CD14-positive monocyte (primary cell): ENCODE results near the gene MGLL. TPM values are rescaled to one million over a fixed set of nuclear protein-coding genes. Genes with fewer than 3 reads are reported as not detected.

Experiments used
- DNase-seq, 3 donors: peaks; one replicate each; pipeline ENCODE4 v3.0.0-alpha.2; 2011 to 2022
- H2AFZ ChIP-seq: 2 replicates; pipeline ENCODE4 v1.6.0; 2012; ENCODE audit warnings: mild to moderate bottlenecking, low read depth, low read length, inconsistent platforms; ENCODE audit not compliant: insufficient read depth, poor library complexity, severe bottlenecking
- H3K27ac ChIP-seq, 2 donors: 1 replicate in 1 of 2; 2 replicates in 1 of 2; pipeline ENCODE4 v1.5.1; 2012 to 2013; ENCODE audit warnings: low read length in 2 of 2, control low read depth in 1 of 2, inconsistent platforms in 1 of 2, low read depth in 1 of 2, mild to moderate bottlenecking in 1 of 2
- H3K27me3 ChIP-seq, 2 donors: one replicate each; pipeline versions ENCODE4 v1.6.0 to v1.6.1; 2011 to 2013; ENCODE audit warnings: low read length in 2 of 2; ENCODE audit not compliant: control insufficient read depth in 2 of 2, insufficient read depth in 2 of 2
- H3K36me3 ChIP-seq, 2 donors: replicated peaks in 1 of 2; 1 replicate in 1 of 2; 2 replicates in 1 of 2; pipeline versions ENCODE4 v1.5.1 to v1.6.1; 2012 to 2013; ENCODE audit warnings: low read length in 2 of 2, control low read depth in 1 of 2, inconsistent platforms in 1 of 2, mild to moderate bottlenecking in 1 of 2; ENCODE audit not compliant: insufficient read depth in 2 of 2, control insufficient read depth in 1 of 2
- H3K4me1 ChIP-seq, 2 donors: 1 replicate in 1 of 2; 2 replicates in 1 of 2; pipeline versions ENCODE4 v1.5.1 to v1.6.1; 2012 to 2013; ENCODE audit warnings: low read length in 2 of 2, control low read depth in 1 of 2, inconsistent platforms in 1 of 2, mild to moderate bottlenecking in 1 of 2, moderate library complexity in 1 of 2; ENCODE audit not compliant: insufficient read depth in 2 of 2, control insufficient read depth in 1 of 2
- H3K4me2 ChIP-seq: replicated peaks from 2 replicates; pipeline ENCODE3; 2012; ENCODE audit warnings: low read length, moderate library complexity, mild to moderate bottlenecking; ENCODE audit not compliant: poor library complexity, severe bottlenecking; ENCODE audit errors: extremely low read depth
- H3K4me3 ChIP-seq, 3 experiments: fragments of 200-600 bp in 1 of 3; sonication (generic) in 1 of 3; replicated peaks in 1 of 3; 1 replicate in 2 of 3; 2 replicates in 1 of 3; pipeline ENCODE4 v1.5.1; 2011 to 2013; ENCODE audit warnings: low read length in 3 of 3, mild to moderate bottlenecking in 3 of 3, control low read depth in 2 of 3, low read depth in 2 of 3, inconsistent platforms in 1 of 3, moderate library complexity in 1 of 3
- H3K79me2 ChIP-seq: 2 replicates; pipeline ENCODE4 v1.6.0; 2012; ENCODE audit warnings: mild to moderate bottlenecking, control low read depth, inconsistent platforms, low read length, moderate library complexity; ENCODE audit not compliant: insufficient read depth
- H3K9ac ChIP-seq: 2 replicates; pipeline ENCODE4 v1.6.0; 2017; ENCODE audit warnings: low read length, mild to moderate bottlenecking; ENCODE audit not compliant: insufficient read depth, poor library complexity, severe bottlenecking
- H3K9me3 ChIP-seq, 2 donors: replicated peaks in 1 of 2; 1 replicate in 1 of 2; 2 replicates in 1 of 2; pipeline versions ENCODE4 v1.5.1 to v1.6.1; 2012 to 2013; ENCODE audit warnings: low read length in 2 of 2, control low read depth in 1 of 2; ENCODE audit not compliant: control insufficient read depth in 1 of 2, insufficient read depth in 1 of 2
- H4K20me1 ChIP-seq: 2 replicates; pipeline ENCODE4 v1.6.0; 2012; ENCODE audit warnings: mild to moderate bottlenecking, low read length, control low read depth, moderate library complexity; ENCODE audit not compliant: insufficient read depth
- H3K27ac Mint-ChIP-seq, 7 donors: one replicate each; pipeline ENCODE4 v1.8.0; 2020; ENCODE audit warnings: mild to moderate bottlenecking in 7 of 7, mixed read lengths in 7 of 7, moderate library complexity in 6 of 7, inconsistent platforms in 2 of 7
- H3K27me3 Mint-ChIP-seq, 3 donors: one replicate each; pipeline ENCODE4 v1.8.0; 2021 to 2022; ENCODE audit warnings: low read depth in 3 of 3, mild to moderate bottlenecking in 3 of 3, mixed read lengths in 3 of 3, moderate library complexity in 3 of 3, inconsistent platforms in 1 of 3
- H3K36me3 Mint-ChIP-seq, 2 donors: one replicate each; pipeline ENCODE4 v1.8.0; 2020; ENCODE audit warnings: mixed read lengths in 2 of 2, inconsistent platforms in 1 of 2, mild to moderate bottlenecking in 1 of 2
- H3K4me1 Mint-ChIP-seq: one replicate; pipeline ENCODE4 v1.8.0; 2020; ENCODE audit warnings: mild to moderate bottlenecking, mixed read lengths
- H3K4me3 Mint-ChIP-seq, 2 donors: one replicate each; pipeline ENCODE4 v1.8.0; 2020; ENCODE audit warnings: mild to moderate bottlenecking in 2 of 2, mixed read lengths in 2 of 2, moderate library complexity in 1 of 2
- H3K9me3 Mint-ChIP-seq, 7 donors: one replicate each; pipeline ENCODE4 v1.8.0; 2020 to 2022; ENCODE audit warnings: mixed read lengths in 7 of 7, mild to moderate bottlenecking in 6 of 7, moderate library complexity in 6 of 7, inconsistent platforms in 2 of 7
- WGBS: methylation state at CpG from one replicate; pipeline ENCODE4 v1.1.5; 2013; ENCODE audit warnings: missing lambda C conversion rate; ENCODE audit not compliant: insufficient coverage; 5-methylcytosine and 5-hydroxymethylcytosine counted together
- intact Hi-C, 2 donors: fragments of 100-400 bp; cut with micrococcal nuclease; formaldehyde crosslinking; loops; one replicate each; pipeline versions ENCODE4 v1.15.0 to v1.15.1; 2023
- polyA plus RNA-seq, 3 donors: library from polyadenylated mRNA; depleted of rRNA in 1 of 3; unstranded in 2 of 3; stranded (reverse) in 1 of 3; fragments of 300-500 nt in 2 of 3; fragments of >200 nt in 1 of 3; fragmentation: Illumina TruSeq in 2 of 3; gene quantifications; 1 replicate in 2 of 3; 2 replicates in 1 of 3; pipeline ENCODE4 v1.2.3, GENCODE V29; 2012 to 2021
- TF ChIP-seq, protein P1 (sequence below): fragments of 200-600 bp; IDR thresholded peaks from one replicate; pipeline ENCODE4 v1.8.0; 2022; ENCODE audit warnings: antibody characterized with exemption, mild to moderate bottlenecking

The MGLL gene
- polyA plus RNA-seq, 3 donors, result 4.4 to 10.0 (median 6.4) TPM

DNA sequence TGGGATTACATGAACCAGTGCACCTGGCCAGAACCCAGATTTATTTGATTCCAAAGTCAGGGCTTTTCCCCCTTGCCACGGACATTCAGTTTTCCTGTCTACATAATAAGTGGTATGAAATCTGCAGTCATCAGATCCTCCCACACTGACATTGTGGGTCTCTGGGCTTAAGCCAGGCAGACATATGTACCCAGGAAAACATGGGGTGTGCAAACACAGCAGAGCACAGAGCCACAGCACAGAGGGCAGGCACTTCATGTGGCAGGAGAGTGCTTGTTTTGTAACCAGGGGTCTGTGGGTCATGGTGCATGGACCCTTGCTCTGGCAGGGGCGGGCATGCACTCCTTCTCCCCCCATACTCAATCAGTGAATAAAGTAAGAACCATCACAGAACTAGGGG is 155.6 kb downstream of the MGLL start:
- intact Hi-C loops, result no loop called here
- Histone ChIP-seq H3K9ac (no peak overlapping the region), H3K36me3 (no peaks in the 10 kb centered on the region), H4K20me1 (no peaks in the 10 kb centered on the region), H3K27me3 (no peaks in the 10 kb centered on the region), H3K9me3 (no peaks in the 10 kb centered on the region), H3K4me3 (no peak overlapping the region), H2AFZ (no peak overlapping the region), H3K4me1 (peaks cover 4 to 5% of the 10 kb centered on the region in 2 donors), H3K27ac (no peak overlapping the region), H3K4me2 (no peak overlapping the region), H3K79me2 (peaks cover 2% of the 10 kb centered on the region)
- peaks cover 4% of the 10 kb centered on the region for H3K4me1 Mint-ChIP-seq
- TF ChIP-seq, protein P1, sequence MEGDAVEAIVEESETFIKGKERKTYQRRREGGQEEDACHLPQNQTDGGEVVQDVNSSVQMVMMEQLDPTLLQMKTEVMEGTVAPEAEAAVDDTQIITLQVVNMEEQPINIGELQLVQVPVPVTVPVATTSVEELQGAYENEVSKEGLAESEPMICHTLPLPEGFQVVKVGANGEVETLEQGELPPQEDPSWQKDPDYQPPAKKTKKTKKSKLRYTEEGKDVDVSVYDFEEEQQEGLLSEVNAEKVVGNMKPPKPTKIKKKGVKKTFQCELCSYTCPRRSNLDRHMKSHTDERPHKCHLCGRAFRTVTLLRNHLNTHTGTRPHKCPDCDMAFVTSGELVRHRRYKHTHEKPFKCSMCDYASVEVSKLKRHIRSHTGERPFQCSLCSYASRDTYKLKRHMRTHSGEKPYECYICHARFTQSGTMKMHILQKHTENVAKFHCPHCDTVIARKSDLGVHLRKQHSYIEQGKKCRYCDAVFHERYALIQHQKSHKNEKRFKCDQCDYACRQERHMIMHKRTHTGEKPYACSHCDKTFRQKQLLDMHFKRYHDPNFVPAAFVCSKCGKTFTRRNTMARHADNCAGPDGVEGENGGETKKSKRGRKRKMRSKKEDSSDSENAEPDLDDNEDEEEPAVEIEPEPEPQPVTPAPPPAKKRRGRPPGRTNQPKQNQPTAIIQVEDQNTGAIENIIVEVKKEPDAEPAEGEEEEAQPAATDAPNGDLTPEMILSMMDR, result no peak
- no CpG with 5 or more reads among the region's 2 CpGs for WGBS
- H3K9me3 Mint-ChIP-seq, result no peaks in the 10 kb centered on the region
- peak overlapping the region in 1 of 7 donors; percentile 37 for H3K27ac Mint-ChIP-seq
- H3K27me3 Mint-ChIP-seq, result peaks cover 3 to 5% (median 3%) of the 10 kb centered on the region in 3 donors
- no peak overlapping the region for H3K4me3 Mint-ChIP-seq
- no peaks in the 10 kb centered on the region for H3K36me3 Mint-ChIP-seq
- no peak for DNase-seq

DNA sequence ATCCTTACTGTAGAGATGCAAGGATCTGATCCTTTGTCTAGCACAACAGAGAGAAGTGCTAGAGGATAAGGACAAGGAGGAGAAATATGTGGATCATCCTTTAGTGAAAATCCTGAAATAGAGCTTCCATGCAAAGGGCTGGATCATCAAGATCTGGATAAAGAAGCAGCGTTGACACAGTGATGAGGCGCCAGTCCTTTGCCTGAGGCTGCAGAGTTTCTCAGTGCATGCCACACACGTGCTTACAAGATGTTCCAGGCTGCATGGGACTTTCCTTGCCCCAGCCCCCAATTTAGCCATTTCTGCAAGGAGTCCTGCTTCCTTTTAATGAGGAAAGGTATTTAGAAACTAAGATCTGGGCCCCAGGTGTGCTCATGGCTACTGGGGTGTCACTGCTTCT is 156.7 kb downstream of the MGLL start:
- no peaks in the 10 kb centered on the region for H3K36me3 Mint-ChIP-seq
- peaks cover 1% of the 10 kb centered on the region for H3K4me1 Mint-ChIP-seq
- WGBS, result 89% methylated on average over 3 of the region's 3 CpGs
- no peaks in the 10 kb centered on the region for H3K9me3 ChIP-seq
- H3K79me2 ChIP-seq, result no peaks in the 10 kb centered on the region
- TF ChIP-seq, protein P1, result no peak
- no peak overlapping the region for H3K4me3 ChIP-seq
- H3K9me3 Mint-ChIP-seq, result no peaks in the 10 kb centered on the region
- no peak for DNase-seq
- H3K9ac ChIP-seq, result no peak overlapping the region
- no peaks in the 10 kb centered on the region for H3K27me3 ChIP-seq
- H3K4me2 ChIP-seq, result no peak overlapping the region
- intact Hi-C loops, result no loop called here
- H3K27me3 Mint-ChIP-seq, result peaks cover 3 to 4% (median 3%) of the 10 kb centered on the region in 3 donors
- H3K27ac ChIP-seq, result no peak overlapping the region
- no peaks in the 10 kb centered on the region for H3K4me1 ChIP-seq
- H3K27ac Mint-ChIP-seq, result no peak overlapping the region
- no peaks in the 10 kb centered on the region for H4K20me1 ChIP-seq
- H3K4me3 Mint-ChIP-seq, result no peak overlapping the region
- H3K36me3 ChIP-seq, result no peaks in the 10 kb centered on the region
- no peak overlapping the region for H2AFZ ChIP-seq
